Measurements from ENCODE around the gene XYLT1. TPM values are rescaled to one million over a fixed set of nuclear protein-coding genes. Genes with fewer than 3 reads are reported as not detected.

Gene XYLT1
- total RNA-seq, 1 experiment from 2014 or later: 1.7 TPM

DNA sequence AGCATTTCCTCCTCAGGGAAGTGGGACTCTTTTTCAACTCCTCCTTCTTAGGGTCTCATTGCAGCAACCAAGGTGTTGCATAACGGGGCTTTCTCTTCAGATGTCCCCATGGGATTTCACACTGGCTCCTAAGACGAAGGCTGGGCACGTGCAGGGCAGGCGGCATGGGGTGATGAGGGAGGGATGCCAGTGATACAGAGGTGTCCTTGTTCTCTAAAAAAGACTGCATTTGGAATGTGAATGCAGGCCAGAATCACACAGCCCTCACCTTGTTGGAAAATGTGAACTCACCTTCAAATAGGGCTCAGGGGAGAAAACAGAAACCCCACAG, 105.6 kb downstream of the XYLT1 start:
- ChIA-PET POLR2A (ENCODE audit: unreplicated experiment) (no interaction called here), CTCF (no interaction called here)
- Histone ChIP-seq H3K9me2 (ENCODE audit: insufficient read depth) (no peaks in the 10 kb centered on the region), H3K4me3 (no peak overlapping the region), H2AFZ (no peak overlapping the region), H3K4me2 (no peak overlapping the region), H3K27me3 (ENCODE audit: insufficient read depth, low read depth) (peaks cover 18% of the 10 kb centered on the region), H3K27ac (no peak overlapping the region), H3K9me3 (ENCODE audit: insufficient read depth, low read depth) (no peaks in the 10 kb centered on the region), H4K20me1 (ENCODE audit: insufficient read depth) (no peaks in the 10 kb centered on the region), H3K4me1 (replicated peaks; ENCODE audit: insufficient read depth) (no peaks in the 10 kb centered on the region), H3K79me2 (ENCODE audit: low read depth) (no peaks in the 10 kb centered on the region), H3K36me3 (ENCODE audit: low read depth) (no peaks in the 10 kb centered on the region), H3F3A (ENCODE audit: insufficient read depth, low read depth) (no peaks in the 10 kb centered on the region)
- intact Hi-C loops (cut with micrococcal nuclease; ENCODE audit: unreplicated experiment): no loop called here
- DNase-seq: no peak
- TF ChIP-seq, protein P1, sequence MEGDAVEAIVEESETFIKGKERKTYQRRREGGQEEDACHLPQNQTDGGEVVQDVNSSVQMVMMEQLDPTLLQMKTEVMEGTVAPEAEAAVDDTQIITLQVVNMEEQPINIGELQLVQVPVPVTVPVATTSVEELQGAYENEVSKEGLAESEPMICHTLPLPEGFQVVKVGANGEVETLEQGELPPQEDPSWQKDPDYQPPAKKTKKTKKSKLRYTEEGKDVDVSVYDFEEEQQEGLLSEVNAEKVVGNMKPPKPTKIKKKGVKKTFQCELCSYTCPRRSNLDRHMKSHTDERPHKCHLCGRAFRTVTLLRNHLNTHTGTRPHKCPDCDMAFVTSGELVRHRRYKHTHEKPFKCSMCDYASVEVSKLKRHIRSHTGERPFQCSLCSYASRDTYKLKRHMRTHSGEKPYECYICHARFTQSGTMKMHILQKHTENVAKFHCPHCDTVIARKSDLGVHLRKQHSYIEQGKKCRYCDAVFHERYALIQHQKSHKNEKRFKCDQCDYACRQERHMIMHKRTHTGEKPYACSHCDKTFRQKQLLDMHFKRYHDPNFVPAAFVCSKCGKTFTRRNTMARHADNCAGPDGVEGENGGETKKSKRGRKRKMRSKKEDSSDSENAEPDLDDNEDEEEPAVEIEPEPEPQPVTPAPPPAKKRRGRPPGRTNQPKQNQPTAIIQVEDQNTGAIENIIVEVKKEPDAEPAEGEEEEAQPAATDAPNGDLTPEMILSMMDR (conservative IDR thresholded peaks at IDR 0.05): no peak
- no peak for TF ChIP-seq EZH2 (IDR thresholded peaks at IDR 0.05; ENCODE audit: low read depth)
- no TSS peak for BruUV-seq (replicated peaks)

DNA sequence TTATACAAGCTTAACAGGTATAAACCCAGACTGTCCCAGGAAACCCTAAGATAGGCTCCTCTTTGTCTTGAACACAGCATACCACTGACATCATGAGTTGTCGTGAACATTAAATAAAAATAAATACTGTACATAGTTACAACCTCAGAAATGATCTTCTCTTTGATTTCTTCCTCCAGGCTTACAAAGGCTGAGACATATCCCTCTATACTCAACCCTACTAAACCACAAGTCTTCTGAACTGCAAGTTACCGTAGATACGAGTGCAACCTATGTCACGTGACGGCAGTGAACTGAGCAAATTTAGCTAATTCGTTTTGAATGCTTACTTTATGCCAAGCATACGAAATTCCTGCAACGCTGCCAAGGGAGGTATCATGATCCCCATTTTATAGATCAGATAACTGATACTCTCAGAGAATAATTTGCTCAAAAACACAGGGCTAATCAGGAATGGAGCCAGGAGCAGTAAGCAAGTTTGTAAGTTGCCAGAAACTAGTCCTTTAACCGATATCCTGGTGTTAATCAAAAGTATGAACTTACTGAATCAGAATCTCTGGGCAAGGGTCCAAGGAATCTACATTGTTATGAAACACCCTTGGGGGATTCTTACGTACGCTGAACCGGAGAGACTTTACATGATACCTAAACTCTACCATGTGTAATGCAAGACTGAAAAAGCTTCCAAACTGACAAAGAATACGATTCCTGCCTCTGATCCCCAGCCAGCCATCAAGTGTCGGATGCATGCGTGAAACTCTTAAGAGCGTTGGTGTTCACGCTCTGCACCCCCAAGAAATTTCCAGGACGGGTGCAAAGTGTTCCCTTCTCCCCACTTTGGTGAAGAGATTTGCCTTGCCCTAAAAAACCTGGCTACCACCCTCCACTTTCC, 106.2 kb downstream of the XYLT1 start:
- H3K27ac ChIP-seq: no peak overlapping the region
- H3K79me2 ChIP-seq (ENCODE audit: low read depth): no peaks in the 10 kb centered on the region
- no peak overlapping the region for H2AFZ ChIP-seq
- TF ChIP-seq, protein P1 (conservative IDR thresholded peaks at IDR 0.05): no peak
- TF ChIP-seq EZH2 (IDR thresholded peaks at IDR 0.05; ENCODE audit: low read depth): no peak
- CTCF ChIA-PET: no interaction called here
- H3K4me1 ChIP-seq (replicated peaks; ENCODE audit: insufficient read depth): no peaks in the 10 kb centered on the region
- BruUV-seq (replicated peaks): no TSS peak
- no peaks in the 10 kb centered on the region for H3K9me3 ChIP-seq (ENCODE audit: insufficient read depth, low read depth)
- peaks cover 14% of the 10 kb centered on the region for H3K27me3 ChIP-seq (ENCODE audit: insufficient read depth, low read depth)
- DNase-seq: no peak
- intact Hi-C loops (cut with micrococcal nuclease; ENCODE audit: unreplicated experiment): no loop called here
- POLR2A ChIA-PET (ENCODE audit: unreplicated experiment): no interaction called here
- H3K9me2 ChIP-seq (ENCODE audit: insufficient read depth): no peaks in the 10 kb centered on the region
- H3K36me3 ChIP-seq (ENCODE audit: low read depth): no peaks in the 10 kb centered on the region
- no peak overlapping the region for H3K4me2 ChIP-seq
- no peaks in the 10 kb centered on the region for H3F3A ChIP-seq (ENCODE audit: insufficient read depth, low read depth)
- H3K4me3 ChIP-seq: no peak overlapping the region
- no peaks in the 10 kb centered on the region for H4K20me1 ChIP-seq (ENCODE audit: insufficient read depth)

DNA sequence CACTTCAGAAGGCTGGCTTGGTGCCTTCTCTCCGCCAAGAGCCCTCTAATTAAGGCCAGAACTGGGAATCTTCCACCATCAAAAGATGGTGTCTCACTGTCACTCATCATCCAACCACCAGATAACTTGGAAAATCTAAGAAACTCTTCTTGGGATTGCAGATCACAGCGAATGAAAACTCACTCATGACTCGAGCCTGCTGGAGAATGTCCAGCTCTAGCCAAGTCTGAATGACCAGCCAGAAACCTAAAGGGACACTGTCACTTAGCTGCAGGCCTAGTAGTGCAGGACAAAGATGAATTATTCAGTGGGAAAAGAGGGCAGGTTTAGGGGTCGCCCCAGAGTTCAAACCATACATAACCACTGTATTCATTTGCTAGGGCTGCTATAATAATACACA, 107.8 kb downstream of the XYLT1 start:
- no peaks in the 10 kb centered on the region for H3K79me2 ChIP-seq (ENCODE audit: low read depth)

More for the DNA sequence above, 107.8 kb downstream of the XYLT1 start:
- Histone ChIP-seq H3K9me2 (ENCODE audit: insufficient read depth) (no peaks in the 10 kb centered on the region), H3K4me1 (replicated peaks; ENCODE audit: insufficient read depth) (no peaks in the 10 kb centered on the region), H3K36me3 (ENCODE audit: low read depth) (no peaks in the 10 kb centered on the region), H3K27ac (no peak overlapping the region), H3K4me2 (no peak overlapping the region), H3K27me3 (ENCODE audit: insufficient read depth, low read depth) (peaks cover 14% of the 10 kb centered on the region), H3K9me3 (ENCODE audit: insufficient read depth, low read depth) (no peaks in the 10 kb centered on the region), H4K20me1 (ENCODE audit: insufficient read depth) (no peaks in the 10 kb centered on the region), H2AFZ (no peak overlapping the region), H3F3A (ENCODE audit: insufficient read depth, low read depth) (no peaks in the 10 kb centered on the region), H3K4me3 (no peak overlapping the region)
- BruUV-seq (replicated peaks): no TSS peak
- POLR2A ChIA-PET (ENCODE audit: unreplicated experiment): no interaction called here
- intact Hi-C loops (cut with micrococcal nuclease; ENCODE audit: unreplicated experiment): no loop called here
- no peak for DNase-seq
- CTCF ChIA-PET: no interaction called here
- TF ChIP-seq EZH2 (IDR thresholded peaks at IDR 0.05; ENCODE audit: low read depth): no peak
- TF ChIP-seq, protein P1 (conservative IDR thresholded peaks at IDR 0.05): no peak

Measured in PC-9 (cell line).